SK-N-SH (cell line): Measurements from ENCODE around the gene HS3ST3A1.

ENCODE experiments used
- POLR2AphosphoS5 ChIP-seq: IDR thresholded peaks from 2 replicates; pipeline ENCODE4 v1.6.1; 2012; ENCODE audit warnings: low read depth, low read length
- TF ChIP-seq, protein P1 (sequence below): fragments of 200-600 bp; sonication (generic); IDR thresholded peaks from 2 replicates; pipeline ENCODE4 v1.6.1; 2017; ENCODE audit warnings: antibody characterized with exemption, mild to moderate bottlenecking, moderate library complexity

DNA sequence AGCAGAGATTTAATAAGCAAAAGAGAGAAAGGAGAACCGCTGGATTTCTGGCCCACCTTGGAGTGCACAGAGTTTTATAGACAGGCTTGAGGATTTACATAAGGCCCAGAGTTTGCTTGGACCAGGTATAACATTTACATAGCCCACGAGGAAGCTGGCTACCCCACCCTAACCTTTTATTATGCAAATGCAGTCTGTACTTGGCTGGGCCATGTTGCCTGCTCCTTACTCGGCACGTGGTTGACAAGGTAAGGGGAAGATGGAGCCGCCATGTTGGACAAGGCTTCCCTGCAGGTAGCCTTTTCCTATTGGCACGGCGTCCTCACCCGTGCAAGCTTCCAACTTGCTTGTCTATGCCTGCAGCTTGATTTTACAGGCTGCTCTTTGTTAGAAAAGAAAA is 35.2 kb upstream of the HS3ST3A1 start:
- TF ChIP-seq, protein P1, sequence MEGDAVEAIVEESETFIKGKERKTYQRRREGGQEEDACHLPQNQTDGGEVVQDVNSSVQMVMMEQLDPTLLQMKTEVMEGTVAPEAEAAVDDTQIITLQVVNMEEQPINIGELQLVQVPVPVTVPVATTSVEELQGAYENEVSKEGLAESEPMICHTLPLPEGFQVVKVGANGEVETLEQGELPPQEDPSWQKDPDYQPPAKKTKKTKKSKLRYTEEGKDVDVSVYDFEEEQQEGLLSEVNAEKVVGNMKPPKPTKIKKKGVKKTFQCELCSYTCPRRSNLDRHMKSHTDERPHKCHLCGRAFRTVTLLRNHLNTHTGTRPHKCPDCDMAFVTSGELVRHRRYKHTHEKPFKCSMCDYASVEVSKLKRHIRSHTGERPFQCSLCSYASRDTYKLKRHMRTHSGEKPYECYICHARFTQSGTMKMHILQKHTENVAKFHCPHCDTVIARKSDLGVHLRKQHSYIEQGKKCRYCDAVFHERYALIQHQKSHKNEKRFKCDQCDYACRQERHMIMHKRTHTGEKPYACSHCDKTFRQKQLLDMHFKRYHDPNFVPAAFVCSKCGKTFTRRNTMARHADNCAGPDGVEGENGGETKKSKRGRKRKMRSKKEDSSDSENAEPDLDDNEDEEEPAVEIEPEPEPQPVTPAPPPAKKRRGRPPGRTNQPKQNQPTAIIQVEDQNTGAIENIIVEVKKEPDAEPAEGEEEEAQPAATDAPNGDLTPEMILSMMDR = no peak
- TF ChIP-seq POLR2AphosphoS5 = no peak
